ENCODE data around the gene FANCB. TPM values are rescaled to one million over a fixed set of nuclear protein-coding genes. Genes with fewer than 3 reads are reported as not detected.

Gene FANCB
- total RNA-seq, 4 donors from 2014 or later = 0.53 to 7.8 (median 1.8) TPM

DNA sequence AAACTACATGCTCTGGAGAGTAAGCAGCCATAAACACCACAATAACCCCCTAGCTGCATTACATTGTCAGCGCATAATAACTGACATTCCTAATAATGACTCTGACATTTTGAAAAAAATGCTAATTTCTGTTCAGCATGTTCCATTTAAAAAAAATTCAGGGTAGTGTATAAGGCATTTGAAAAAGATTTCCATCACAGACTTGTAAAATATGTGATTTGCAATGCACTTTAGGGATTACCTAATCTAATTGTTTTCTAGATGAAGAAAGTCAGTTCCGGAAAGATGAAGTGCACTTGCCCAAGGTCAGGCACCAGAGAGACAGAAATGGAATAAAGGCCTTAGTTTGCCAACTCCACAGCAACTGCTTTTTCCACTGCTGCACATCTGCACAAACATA, 55.3 kb downstream of the FANCB start:
- TF ChIP-seq, protein P1, sequence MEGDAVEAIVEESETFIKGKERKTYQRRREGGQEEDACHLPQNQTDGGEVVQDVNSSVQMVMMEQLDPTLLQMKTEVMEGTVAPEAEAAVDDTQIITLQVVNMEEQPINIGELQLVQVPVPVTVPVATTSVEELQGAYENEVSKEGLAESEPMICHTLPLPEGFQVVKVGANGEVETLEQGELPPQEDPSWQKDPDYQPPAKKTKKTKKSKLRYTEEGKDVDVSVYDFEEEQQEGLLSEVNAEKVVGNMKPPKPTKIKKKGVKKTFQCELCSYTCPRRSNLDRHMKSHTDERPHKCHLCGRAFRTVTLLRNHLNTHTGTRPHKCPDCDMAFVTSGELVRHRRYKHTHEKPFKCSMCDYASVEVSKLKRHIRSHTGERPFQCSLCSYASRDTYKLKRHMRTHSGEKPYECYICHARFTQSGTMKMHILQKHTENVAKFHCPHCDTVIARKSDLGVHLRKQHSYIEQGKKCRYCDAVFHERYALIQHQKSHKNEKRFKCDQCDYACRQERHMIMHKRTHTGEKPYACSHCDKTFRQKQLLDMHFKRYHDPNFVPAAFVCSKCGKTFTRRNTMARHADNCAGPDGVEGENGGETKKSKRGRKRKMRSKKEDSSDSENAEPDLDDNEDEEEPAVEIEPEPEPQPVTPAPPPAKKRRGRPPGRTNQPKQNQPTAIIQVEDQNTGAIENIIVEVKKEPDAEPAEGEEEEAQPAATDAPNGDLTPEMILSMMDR (IDR thresholded peaks at IDR 0.05) = no peak
- no peak for TF ChIP-seq POLR2A (IDR thresholded peaks at IDR 0.05)
- intact Hi-C loops (cut with DNase I) = no loop called here
- DNase-seq = no peak

DNA sequence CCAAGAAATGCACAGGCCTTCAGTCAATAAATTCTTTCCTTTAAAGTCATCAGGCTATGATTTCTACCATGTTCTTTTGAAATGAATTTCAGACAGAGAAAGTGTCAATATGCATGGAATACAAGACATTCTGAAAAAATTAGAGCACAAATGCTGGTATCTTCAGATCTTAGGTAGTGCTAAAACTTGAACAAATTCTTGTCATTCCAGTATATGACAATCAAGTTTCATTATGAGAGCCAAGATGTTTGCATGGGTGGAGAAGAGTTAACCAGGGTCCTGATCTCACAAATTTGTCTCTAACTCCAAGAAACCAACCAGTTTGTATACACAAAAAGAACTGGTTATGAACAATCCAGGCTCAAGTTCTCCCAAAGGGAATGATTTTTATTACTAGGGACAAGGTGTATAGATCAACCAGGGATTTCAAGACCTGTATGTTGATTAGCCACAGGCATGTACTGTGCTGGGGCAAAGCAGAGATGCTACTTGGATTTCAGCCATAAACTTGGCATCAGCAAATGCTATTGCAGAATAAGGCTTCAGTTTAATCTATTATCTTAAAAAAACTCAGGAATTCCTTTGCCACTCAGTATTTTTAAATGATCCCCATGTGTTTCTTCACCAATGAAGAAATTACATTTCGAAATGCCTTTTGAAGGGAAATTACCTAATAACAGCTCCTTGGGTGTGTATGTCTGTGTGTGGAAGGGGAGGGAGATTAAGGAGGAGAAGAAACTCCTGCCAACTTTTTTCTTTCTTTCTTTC, 69.7 kb downstream of the FANCB start:
- H3K4me1 ChIP-seq = no peaks in the 10 kb centered on the region
- WGBS, 2 donors = 50 to 100% methylated on average over 1 of the region's 1 CpG
- no peak for TF ChIP-seq POLR2A (IDR thresholded peaks at IDR 0.05)
- TF ChIP-seq, protein P1 (IDR thresholded peaks at IDR 0.05) = no peak
- DNase-seq = no peak
- no peaks in the 10 kb centered on the region for H3K36me3 ChIP-seq
- H3K27me3 ChIP-seq = no peaks in the 10 kb centered on the region
- no peak overlapping the region for H3K27ac ChIP-seq
- H3K4me3 ChIP-seq = no peak overlapping the region
- H3K9me3 ChIP-seq = no peaks in the 10 kb centered on the region
- intact Hi-C loops (cut with DNase I) = no loop called here

More for the DNA sequence above, 55.3 kb downstream of the FANCB start:
- Histone ChIP-seq H3K27ac (no peak overlapping the region), H3K4me1 (no peaks in the 10 kb centered on the region), H3K4me3 (no peak overlapping the region), H3K9me3 (no peaks in the 10 kb centered on the region), H3K36me3 (no peaks in the 10 kb centered on the region), H3K27me3 (no peaks in the 10 kb centered on the region)
- 77 to 84% methylated on average over 2 of the region's 2 CpGs for WGBS, 2 donors

DNA sequence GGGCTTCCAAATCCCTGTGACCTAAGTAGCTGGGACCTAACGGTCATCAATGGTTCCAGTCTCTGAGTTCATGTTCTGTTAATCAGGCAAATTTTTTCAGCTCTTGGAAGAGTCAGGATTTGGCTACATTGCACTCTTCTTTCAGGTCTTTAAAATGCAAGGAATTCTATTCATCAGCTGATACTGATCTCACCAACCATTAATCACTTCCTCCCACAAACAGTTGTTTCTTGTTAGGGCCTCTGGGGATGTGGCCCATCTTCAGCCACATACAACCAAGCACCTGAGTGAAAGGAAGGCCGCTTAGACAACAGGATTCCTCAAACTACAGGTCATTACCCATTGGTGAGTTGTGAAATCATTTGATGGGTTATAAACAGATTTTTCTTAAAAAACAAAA, 71.7 kb downstream of the FANCB start:
- no peaks in the 10 kb centered on the region for H3K9me3 ChIP-seq
- no peak for DNase-seq
- no peaks in the 10 kb centered on the region for H3K36me3 ChIP-seq
- H3K27me3 ChIP-seq = no peaks in the 10 kb centered on the region
- no peak overlapping the region for H3K4me3 ChIP-seq
- H3K4me1 ChIP-seq = no peaks in the 10 kb centered on the region
- no peak for TF ChIP-seq POLR2A (IDR thresholded peaks at IDR 0.05)
- TF ChIP-seq, protein P1 (IDR thresholded peaks at IDR 0.05) = no peak
- intact Hi-C loops (cut with DNase I) = no loop called here
- no peak overlapping the region for H3K27ac ChIP-seq
- 73 to 92% methylated on average over 2 of the region's 2 CpGs for whole genome bisulfite sequencing, 2 donors

DNA sequence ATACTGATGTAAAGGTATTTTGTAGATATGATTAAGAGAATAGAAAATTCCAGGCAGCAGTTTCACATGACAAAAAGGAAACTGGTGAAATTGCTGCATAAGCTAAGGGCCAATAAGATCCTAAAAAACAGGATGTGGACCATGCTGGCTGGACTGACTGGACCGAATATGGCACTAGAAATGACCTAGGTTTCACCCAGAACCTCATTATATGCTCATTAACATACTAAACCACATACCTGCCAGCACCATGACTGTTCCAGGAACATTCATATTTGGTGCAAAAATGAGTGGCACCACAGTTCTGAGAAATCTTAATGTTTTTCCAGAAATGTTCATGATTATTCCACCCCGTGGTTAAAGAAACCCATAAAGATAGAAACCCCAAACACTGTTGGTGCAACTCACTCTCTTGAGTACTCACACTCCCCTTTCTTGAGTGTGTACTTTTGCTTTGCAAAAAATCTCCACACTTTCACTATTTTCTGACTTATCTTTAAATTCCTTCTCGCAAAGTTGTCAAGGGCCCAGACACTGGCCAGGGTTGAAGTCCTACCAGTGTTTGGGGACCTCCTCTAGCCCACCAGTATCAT, 74.0 kb downstream of the FANCB start:
- H3K27ac ChIP-seq = no peak overlapping the region
- WGBS, 2 donors = 55 to 57% methylated on average over 3 of the region's 3 CpGs
- no peaks in the 10 kb centered on the region for H3K9me3 ChIP-seq
- H3K36me3 ChIP-seq = no peaks in the 10 kb centered on the region
- H3K27me3 ChIP-seq = no peaks in the 10 kb centered on the region
- DNase-seq = no peak
- no peaks in the 10 kb centered on the region for H3K4me1 ChIP-seq
- no peak overlapping the region for H3K4me3 ChIP-seq
- TF ChIP-seq, protein P1 (IDR thresholded peaks at IDR 0.05) = no peak
- no peak for TF ChIP-seq POLR2A (IDR thresholded peaks at IDR 0.05)
- intact Hi-C loops (cut with DNase I) = no loop called here

Other genes starting within 250 kb of the FANCB start
- 10 to 100 TPM; 10.2 to 15.6 (median 11.4) TPM for gene MOSPD2, start 352 bp upstream of the FANCB start, total RNA-seq